Skeletal muscle tissue (tissue), 4 donors: ENCODE measurements around the gene ERCC1. TPM values are rescaled to one million over a fixed set of nuclear protein-coding genes. Genes with fewer than 3 reads are reported as not detected.

Experiments used
- H3K27ac ChIP-seq: one replicate; pipeline ENCODE4 v1.7.0; 2013; ENCODE audit warnings: mild to moderate bottlenecking, low read depth, low read length, inconsistent platforms
- H3K27me3 ChIP-seq, 3 donors: one replicate each; pipeline ENCODE4 v1.7.0; 2013; ENCODE audit warnings: low read length in 3 of 3; ENCODE audit not compliant: control insufficient read depth in 3 of 3, insufficient read depth in 3 of 3
- H3K36me3 ChIP-seq, 3 donors: one replicate each; pipeline ENCODE4 v1.7.0; 2013; ENCODE audit warnings: low read length in 3 of 3; ENCODE audit not compliant: control insufficient read depth in 3 of 3, insufficient read depth in 3 of 3
- H3K4me1 ChIP-seq, 3 donors: one replicate each; pipeline ENCODE4 v1.7.0; 2013; ENCODE audit warnings: low read length in 3 of 3, mild to moderate bottlenecking in 3 of 3; ENCODE audit not compliant: control insufficient read depth in 3 of 3, insufficient read depth in 3 of 3
- H3K4me3 ChIP-seq, 3 donors: one replicate each; pipeline ENCODE4 v1.7.0; 2013; ENCODE audit warnings: low read length in 3 of 3
- H3K9ac ChIP-seq, 3 donors: one replicate each; pipeline ENCODE4 v1.7.0; 2013; ENCODE audit warnings: low read length in 3 of 3, mild to moderate bottlenecking in 3 of 3, moderate library complexity in 2 of 3, low read depth in 1 of 3
- H3K9me3 ChIP-seq, 3 donors: one replicate each; pipeline ENCODE4 v1.7.0; 2013; ENCODE audit warnings: low read length in 3 of 3; ENCODE audit not compliant: control insufficient read depth in 3 of 3
- total RNA-seq: library from RNA; depleted of rRNA; stranded (reverse); fragments of >200 nt; gene quantifications from one replicate; pipeline ENCODE4 v1.2.3, GENCODE V29; 2014
- donor health status: Osteomylitis.

ERCC1 gene
- total RNA-seq, 1 donor from 2014 or later: 56.9 TPM

DNA sequence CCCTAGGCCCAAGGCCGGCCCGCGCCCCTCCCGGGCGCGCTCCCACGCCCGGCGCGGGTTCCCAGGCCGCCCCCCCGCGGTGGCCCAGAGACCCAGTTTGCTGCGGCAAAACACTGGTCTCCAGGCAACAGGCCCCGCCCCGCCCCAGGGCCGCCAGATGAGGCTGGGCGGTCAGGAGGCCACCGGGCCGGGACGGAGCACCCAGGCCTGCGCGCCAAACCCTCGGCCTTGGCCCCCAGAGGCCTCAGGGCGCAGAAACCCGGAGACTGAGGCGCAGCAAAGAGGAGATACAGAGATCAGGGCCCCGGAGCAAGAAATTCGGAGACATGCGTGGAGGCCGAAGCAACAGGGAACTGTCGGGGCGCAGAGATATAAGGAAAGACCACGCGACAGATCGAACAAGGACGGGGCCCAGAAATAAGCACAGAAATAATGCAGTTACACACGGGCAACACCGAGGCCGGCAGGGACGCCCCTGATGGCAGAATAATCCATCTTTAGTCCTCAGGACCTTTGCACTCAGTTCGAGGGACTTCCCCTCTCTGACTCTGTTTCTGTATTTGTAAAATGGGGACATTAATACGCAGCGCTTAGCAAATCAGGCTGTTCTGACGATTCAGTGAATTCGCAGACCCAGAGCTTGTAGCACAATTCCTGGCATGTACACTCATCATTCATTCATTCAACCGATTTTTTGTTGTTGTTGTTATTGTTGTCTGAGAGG lies 20.8 kb upstream of the ERCC1 start:
- peak overlapping the region; percentile 57 to 76 (median 68) for H3K9ac ChIP-seq
- H3K4me1 ChIP-seq: peaks cover 17 to 39% (median 33%) of the 10 kb centered on the region in 3 donors
- no peaks in the 10 kb centered on the region for H3K9me3 ChIP-seq
- peak overlapping the region; percentile 51 to 71 (median 67) for H3K4me3 ChIP-seq
- no peaks in the 10 kb centered on the region for H3K36me3 ChIP-seq
- peak overlapping the region; percentile 95 for H3K27ac ChIP-seq
- H3K27me3 ChIP-seq: no peaks in the 10 kb centered on the region

DNA sequence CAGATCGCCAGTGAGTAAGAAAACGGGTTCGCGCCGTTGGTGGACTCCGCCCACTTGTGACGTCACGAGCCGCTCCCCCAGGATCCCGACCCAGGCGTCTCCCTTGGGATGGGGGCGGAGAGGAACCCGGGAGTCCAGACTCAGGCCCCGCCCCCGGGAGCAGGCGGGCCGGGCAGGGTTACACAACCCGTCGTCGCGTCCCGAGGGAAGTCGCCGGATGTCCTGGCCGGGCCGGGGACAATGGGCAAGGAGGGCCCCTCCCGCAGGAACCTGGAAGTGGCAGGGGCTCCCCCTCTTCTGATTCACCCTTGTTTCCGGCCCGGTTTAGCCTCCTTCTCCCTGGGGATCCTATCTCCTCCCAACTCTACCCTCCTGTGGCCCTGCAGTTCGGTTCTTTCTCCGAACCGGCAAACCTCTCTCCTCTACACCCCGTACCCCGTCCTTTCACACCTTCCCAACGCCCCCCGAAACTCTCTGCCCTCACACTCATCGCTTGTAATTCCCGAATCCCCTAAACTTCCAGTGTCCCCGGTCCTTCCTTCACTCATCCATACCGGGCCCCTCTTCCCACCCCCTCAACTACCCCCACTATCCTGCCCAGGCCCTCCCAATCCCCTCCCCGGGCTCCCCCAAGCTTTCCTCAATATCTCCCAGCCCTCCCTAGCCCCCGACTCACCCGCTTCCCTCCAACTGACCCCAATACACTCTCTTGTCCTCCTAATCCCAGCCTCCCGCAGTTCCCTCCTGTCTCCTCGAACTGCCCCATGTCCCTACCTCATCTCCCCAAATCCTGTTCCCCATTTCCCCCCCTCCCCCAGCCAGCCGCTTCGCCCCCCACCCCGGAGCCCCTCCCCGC lies 20.0 kb upstream of the ERCC1 start:
- Histone ChIP-seq H3K4me3 (peak overlapping the region; percentile 67 to 73 (median 70)), H3K27me3 (no peaks in the 10 kb centered on the region), H3K4me1 (peaks cover 17 to 36% (median 33%) of the 10 kb centered on the region in 3 donors), H3K36me3 (no peaks in the 10 kb centered on the region), H3K9me3 (no peaks in the 10 kb centered on the region), H3K27ac (peak overlapping the region; percentile 95), H3K9ac (peak overlapping the region; percentile 50 to 77 (median 73))

DNA sequence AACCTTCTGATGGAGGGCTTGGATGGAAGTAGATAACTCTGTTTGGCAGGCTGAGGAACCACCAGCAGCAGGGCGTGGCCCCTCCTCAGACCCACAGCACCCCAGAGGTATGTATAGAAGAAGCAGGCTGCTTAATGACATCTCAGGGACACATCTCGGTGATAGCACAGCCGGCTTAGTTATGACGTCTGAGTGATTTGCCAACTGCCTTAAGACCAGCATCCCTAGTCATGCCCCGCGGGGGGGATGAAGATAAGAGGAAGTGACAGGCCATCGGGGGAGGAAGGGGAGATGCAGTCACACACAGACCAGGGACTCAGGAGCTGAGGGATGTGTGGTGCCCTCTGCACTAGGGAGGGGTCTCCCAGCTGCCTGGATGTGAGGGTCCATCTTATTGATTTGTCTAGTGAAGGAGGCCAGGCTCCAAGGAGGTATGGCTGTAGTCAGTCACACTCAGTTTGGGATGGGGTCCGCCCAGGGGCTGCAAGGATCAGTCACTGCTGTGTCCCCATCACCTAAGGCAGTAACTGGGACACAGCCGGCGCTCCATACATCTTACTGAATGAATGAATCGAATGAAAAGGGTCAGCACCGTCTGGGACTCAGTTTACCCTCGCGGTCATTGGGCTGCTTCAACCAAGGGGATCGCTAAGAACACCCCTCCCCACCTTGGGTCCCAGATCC lies 19.2 kb upstream of the ERCC1 start:
- Histone ChIP-seq H3K9me3 (no peaks in the 10 kb centered on the region), H3K4me3 (peak overlapping the region; percentile 67 to 72 (median 70)), H3K36me3 (no peaks in the 10 kb centered on the region), H3K27me3 (no peaks in the 10 kb centered on the region), H3K4me1 (peaks cover 17 to 36% (median 33%) of the 10 kb centered on the region in 3 donors), H3K9ac (peak overlapping the region; percentile 45 to 77 (median 66)), H3K27ac (peak overlapping the region; percentile 95)

DNA sequence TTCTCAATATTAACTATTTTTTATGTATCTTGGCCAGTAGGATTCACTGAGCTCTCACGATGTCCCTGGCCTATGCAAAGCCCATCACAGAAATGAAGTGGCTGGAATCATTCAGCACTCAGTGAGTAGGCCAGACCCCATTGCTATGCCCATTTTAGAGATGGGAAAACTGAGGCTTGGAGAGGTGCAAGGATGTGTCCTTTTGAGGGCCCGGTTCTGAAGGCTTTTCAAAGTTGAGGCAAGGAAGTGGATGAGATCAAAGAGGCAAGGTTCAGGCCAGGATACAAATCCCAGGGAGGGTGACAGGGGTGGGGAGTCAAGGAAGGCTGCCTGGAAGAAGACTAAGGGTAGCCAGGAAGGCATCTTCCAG lies 18.7 kb upstream of the ERCC1 start:
- H3K4me1 ChIP-seq: peaks cover 17 to 36% (median 33%) of the 10 kb centered on the region in 3 donors
- no peaks in the 10 kb centered on the region for H3K27me3 ChIP-seq
- peak overlapping the region; percentile 95 for H3K27ac ChIP-seq
- no peak overlapping the region for H3K4me3 ChIP-seq
- no peak overlapping the region for H3K9ac ChIP-seq
- H3K9me3 ChIP-seq: no peaks in the 10 kb centered on the region
- no peaks in the 10 kb centered on the region for H3K36me3 ChIP-seq

DNA sequence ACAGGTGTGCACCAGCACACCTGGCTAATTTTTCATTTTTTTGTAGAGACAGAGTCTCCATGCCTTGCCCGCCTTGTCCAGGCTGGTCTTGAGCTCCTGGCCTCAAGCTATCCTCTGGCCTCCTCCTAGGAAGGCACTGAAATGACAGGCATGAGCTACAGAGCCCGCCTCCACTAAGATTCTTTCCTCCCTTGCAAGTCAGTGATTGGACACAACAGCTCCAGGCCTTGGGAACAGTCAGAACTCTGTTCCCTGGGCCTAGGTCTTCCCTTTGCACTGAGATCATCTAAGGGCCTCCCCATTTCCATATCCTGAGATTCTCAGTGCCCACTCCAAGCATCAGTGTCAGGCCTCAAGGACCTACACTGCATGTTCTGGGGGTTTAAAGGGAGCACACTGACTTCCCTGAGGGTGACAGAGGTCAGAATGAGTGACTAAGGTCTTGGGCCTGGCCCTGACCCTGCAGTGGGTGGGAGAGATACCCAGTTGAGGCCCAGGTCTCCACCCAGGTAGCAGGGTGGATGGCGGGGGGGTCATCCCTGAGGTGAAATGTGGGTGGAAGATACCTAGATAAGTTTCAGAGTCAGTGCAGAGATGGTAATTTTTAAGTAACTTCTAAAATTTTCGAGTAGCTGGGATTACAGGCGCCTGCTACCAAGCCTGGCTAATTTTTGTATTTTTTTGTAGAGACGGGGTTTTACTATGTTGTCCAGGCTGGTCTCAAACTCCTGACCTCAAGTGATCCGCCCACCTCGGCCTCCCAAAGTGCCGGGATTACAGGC lies 17.3 kb upstream of the ERCC1 start:
- no peak overlapping the region for H3K4me3 ChIP-seq
- peak overlapping the region in 1 of 3 donors; percentile 84 for H3K9ac ChIP-seq
- peak overlapping the region; percentile 93 for H3K27ac ChIP-seq
- peaks cover 17 to 36% (median 33%) of the 10 kb centered on the region in 3 donors for H3K4me1 ChIP-seq
- no peaks in the 10 kb centered on the region for H3K36me3 ChIP-seq
- no peaks in the 10 kb centered on the region for H3K9me3 ChIP-seq
- no peaks in the 10 kb centered on the region for H3K27me3 ChIP-seq

DNA sequence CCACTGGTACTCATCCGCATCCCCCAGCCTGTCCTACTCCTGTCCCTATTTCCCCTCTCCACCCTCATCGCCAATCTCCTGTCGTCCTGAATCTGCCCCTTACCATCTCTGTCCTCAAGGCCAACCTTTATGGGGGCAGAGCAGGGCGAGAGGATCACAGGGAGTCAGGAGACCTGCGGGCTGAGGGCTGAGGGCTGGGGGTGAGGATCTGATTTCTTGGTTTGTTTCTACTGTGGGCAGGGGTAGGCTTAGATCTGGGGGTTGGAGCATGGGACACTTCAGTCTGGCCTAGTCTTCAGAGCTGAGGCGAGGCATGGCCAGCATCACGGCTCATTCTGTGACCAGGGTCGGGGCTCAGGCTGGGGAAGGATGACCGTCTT lies 16.5 kb upstream of the ERCC1 start:
- H3K4me1 ChIP-seq: peaks cover 17 to 36% (median 33%) of the 10 kb centered on the region in 3 donors
- no peaks in the 10 kb centered on the region for H3K27me3 ChIP-seq
- no peaks in the 10 kb centered on the region for H3K36me3 ChIP-seq
- peak overlapping the region; percentile 47 to 84 (median 70) for H3K9ac ChIP-seq
- H3K4me3 ChIP-seq: peak overlapping the region; percentile 54 to 72 (median 65)
- no peaks in the 10 kb centered on the region for H3K9me3 ChIP-seq
- peak overlapping the region; percentile 93 for H3K27ac ChIP-seq

DNA sequence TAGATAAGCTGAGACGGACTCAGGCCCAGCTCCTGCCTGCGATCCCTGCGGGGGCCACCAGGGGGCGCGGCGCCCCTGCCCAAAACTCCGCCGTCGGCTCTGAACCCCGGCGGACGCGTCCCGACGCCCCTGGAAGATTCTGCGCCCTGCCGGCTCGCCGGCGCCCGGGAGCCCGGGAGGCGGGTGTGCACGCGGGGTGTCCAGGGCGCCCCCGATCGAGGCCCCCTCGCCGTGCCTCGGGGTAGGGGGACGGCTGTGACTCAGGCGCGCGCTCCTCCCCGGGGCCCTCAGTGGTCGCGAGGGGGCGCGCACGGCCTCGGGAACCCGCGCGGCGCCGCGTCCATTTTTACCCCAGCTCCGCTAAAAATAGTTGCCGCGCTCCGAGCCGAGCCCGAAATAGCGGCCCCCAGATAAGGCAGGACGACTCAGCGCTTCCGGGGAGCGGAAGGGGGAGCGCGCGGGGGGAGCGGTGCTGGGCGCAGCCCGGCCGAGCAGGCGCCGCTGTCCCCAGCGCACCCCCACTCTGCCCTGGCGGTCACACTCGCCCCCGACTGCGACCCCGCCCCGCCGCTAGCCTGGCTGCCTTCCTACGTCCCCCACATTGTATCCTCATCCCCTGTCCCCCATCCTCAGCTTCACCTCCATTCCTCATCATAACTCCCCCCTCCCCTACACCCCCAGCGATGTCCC lies 16.0 kb upstream of the ERCC1 start:
- H3K9me3 ChIP-seq: no peaks in the 10 kb centered on the region
- peaks cover 15 to 31% (median 31%) of the 10 kb centered on the region in 3 donors for H3K4me1 ChIP-seq
- no peaks in the 10 kb centered on the region for H3K36me3 ChIP-seq
- peak overlapping the region; percentile 93 for H3K27ac ChIP-seq
- H3K27me3 ChIP-seq: no peaks in the 10 kb centered on the region
- H3K9ac ChIP-seq: peak overlapping the region; percentile 47 to 84 (median 70)
- peak overlapping the region; percentile 54 to 72 (median 65) for H3K4me3 ChIP-seq

DNA sequence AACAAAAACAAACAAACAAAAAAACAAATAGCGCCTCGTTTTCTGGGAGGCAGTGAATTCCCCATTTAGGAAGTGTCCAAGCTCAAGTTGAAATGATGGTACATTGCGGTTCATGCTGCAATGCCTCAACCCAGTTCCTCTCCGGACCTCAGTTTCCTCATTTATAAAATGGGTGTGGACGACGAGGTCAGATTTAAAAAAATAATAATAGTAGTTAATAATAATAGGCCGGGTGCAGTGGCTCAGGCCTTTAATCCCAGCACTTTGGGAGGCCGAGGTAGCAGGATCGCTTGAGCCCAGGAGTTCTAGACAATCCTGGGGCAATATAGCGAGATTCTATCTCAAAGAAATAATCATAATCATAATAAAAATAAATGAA lies 15.5 kb upstream of the ERCC1 start:
- Histone ChIP-seq H3K4me3 (no peak overlapping the region), H3K9me3 (no peaks in the 10 kb centered on the region), H3K36me3 (no peaks in the 10 kb centered on the region), H3K9ac (peak overlapping the region in 2 of 3 donors; percentile 70 to 84), H3K4me1 (peaks cover 11 to 27% (median 27%) of the 10 kb centered on the region in 3 donors), H3K27ac (peak overlapping the region; percentile 93), H3K27me3 (no peaks in the 10 kb centered on the region)

DNA sequence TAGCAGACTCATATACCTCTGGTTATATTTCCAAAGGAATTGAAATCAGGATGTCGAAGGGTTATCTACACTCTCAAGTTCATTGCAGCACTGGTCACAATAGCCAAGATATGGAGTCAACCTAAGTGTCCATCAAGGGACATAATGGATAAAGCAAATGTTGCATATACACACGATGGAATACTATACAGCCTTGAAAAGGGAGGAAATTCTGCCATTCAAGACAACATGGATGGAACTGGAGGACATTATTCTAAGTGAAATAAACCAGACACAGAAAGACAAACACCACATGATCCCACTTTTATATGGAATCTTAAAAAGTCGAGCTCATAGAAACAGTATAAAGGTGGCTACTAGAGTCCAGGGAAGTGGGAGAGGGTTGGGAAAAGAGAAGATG lies 13.6 kb upstream of the ERCC1 start:
- no peak overlapping the region for H3K27ac ChIP-seq
- peaks cover 4 to 12% (median 12%) of the 10 kb centered on the region in 3 donors for H3K4me1 ChIP-seq
- H3K4me3 ChIP-seq: no peak overlapping the region

More for the DNA sequence above, 13.6 kb upstream of the ERCC1 start:
- Histone ChIP-seq H3K27me3 (no peaks in the 10 kb centered on the region), H3K9ac (no peak overlapping the region), H3K9me3 (no peaks in the 10 kb centered on the region), H3K36me3 (no peaks in the 10 kb centered on the region)
